PC-3 (cell line): ENCODE data around the gene MRPL32. TPM values are rescaled to one million over a fixed set of nuclear protein-coding genes. Genes with fewer than 3 reads are reported as not detected.
"Not testable (repeated sequence)": the region's sequence is repeated elsewhere in the genome, so short reads cannot be mapped to it uniquely, and the experiment has no call there.

Source experiments
- ATAC-seq: fragments of 200-7000 bp; cut with Tn5 transposase; 2 replicates; pipeline ENCODE4 v1.9.1; 2020; ENCODE audit warnings: mild to moderate bottlenecking, moderate library complexity
- Bru-seq: library from RNA; stranded (reverse); fragments of 400-500 nt; gene quantifications from one replicate; lab custom pipeline; 2021; lab: Mats Ljungman, UMichigan
- BruChase-seq, 2 experiments: library from RNA; stranded (reverse); fragments of 400-500 nt; gene quantifications; one replicate each; lab custom pipeline; 2021; lab: Mats Ljungman, UMichigan
- BruUV-seq: library from RNA; stranded (reverse); fragments of 400-500 nt; replicated peaks from 2 replicates; lab custom pipeline; 2021; lab: Mats Ljungman, UMichigan
- CTCF ChIA-PET: fragments of 300-600 bp; sonication (Branson Sonifier 250); formaldehyde crosslinking; loops from one replicate; lab custom pipeline; 2022; ENCODE audit warnings: antibody characterized with exemption; lab: Charles Lee
- POLR2A ChIA-PET: fragments of 300-600 bp; sonication (Branson Sonifier 250); formaldehyde crosslinking; loops from one replicate; lab custom pipeline; 2022; ENCODE audit warnings: antibody characterized with exemption; ENCODE audit not compliant: unreplicated experiment; lab: Charles Lee
- DNase-seq: peaks from one replicate; pipeline ENCODE4 v3.0.0-alpha.2; 2015
- H2AFZ ChIP-seq: fragments of 300-600 bp; sonication (generic); 2 replicates; pipeline ENCODE4 v1.6.0; 2016; ENCODE audit warnings: antibody characterized with exemption, low read length
- H3F3A ChIP-seq: fragments of 300-600 bp; sonication (generic); one replicate; pipeline ENCODE4 v1.6.0; 2017; ENCODE audit warnings: antibody characterized with exemption, low read length, control low read depth, mild to moderate bottlenecking; ENCODE audit not compliant: unreplicated experiment
- H3K27ac ChIP-seq: fragments of 300-600 bp; sonication (generic); 2 replicates; pipeline ENCODE4 v1.5.1; 2016; ENCODE audit warnings: mild to moderate bottlenecking, low read length
- H3K27me3 ChIP-seq: fragments of 300-600 bp; sonication (generic); 2 replicates; pipeline ENCODE4 v1.6.1; 2016; ENCODE audit warnings: low read length, mixed read lengths
- H3K36me3 ChIP-seq: fragments of 300-600 bp; sonication (generic); 2 replicates; pipeline ENCODE4 v1.6.1; 2016; ENCODE audit warnings: low read depth, mixed run types, low read length, mixed read lengths
- H3K4me1 ChIP-seq: fragments of 300-600 bp; sonication (generic); 2 replicates; pipeline ENCODE4 v1.5.1; 2016; ENCODE audit warnings: low read length; ENCODE audit not compliant: insufficient read depth
- H3K4me2 ChIP-seq: fragments of 300-600 bp; sonication (generic); 2 replicates; pipeline ENCODE4 v1.6.0; 2016; ENCODE audit warnings: low read length
- H3K4me3 ChIP-seq: fragments of 300-600 bp; sonication (generic); 2 replicates; pipeline ENCODE4 v1.5.1; 2016; ENCODE audit warnings: mild to moderate bottlenecking, low read length, mixed read lengths
- H3K79me2 ChIP-seq: fragments of 300-600 bp; sonication (generic); 2 replicates; pipeline ENCODE4 v1.6.1; 2017; ENCODE audit warnings: low read length, mixed read lengths
- H3K9ac ChIP-seq: fragments of 300-600 bp; sonication (generic); 2 replicates; pipeline ENCODE4 v1.6.0; 2016; ENCODE audit warnings: mild to moderate bottlenecking, low read length
- H3K9me2 ChIP-seq: fragments of 300-600 bp; sonication (generic); replicated peaks from 2 replicates; pipeline ENCODE4 v1.6.1; 2016; ENCODE audit warnings: mixed run types, low read length, mixed read lengths
- H3K9me3 ChIP-seq: fragments of 300-600 bp; sonication (generic); 2 replicates; pipeline ENCODE4 v1.6.1; 2016; ENCODE audit warnings: low read length, mixed read lengths
- H4K20me1 ChIP-seq: fragments of 300-600 bp; sonication (generic); 2 replicates; pipeline ENCODE4 v1.6.1; 2016; ENCODE audit warnings: low read length, mixed read lengths
- EZH2 ChIP-seq: fragments of 300-600 bp; sonication (generic); IDR thresholded peaks from one replicate; pipeline ENCODE4 v1.6.1; 2017; ENCODE audit warnings: antibody characterized with exemption, mild to moderate bottlenecking, low read length; ENCODE audit not compliant: unreplicated experiment
- EZH2phosphoT487 ChIP-seq: fragments of 300-600 bp; sonication (generic); IDR thresholded peaks from 2 replicates; pipeline ENCODE4 v1.6.1; 2018; ENCODE audit warnings: mild to moderate bottlenecking, antibody characterized with exemption, low read length, borderline replicate concordance
- intact Hi-C: fragments of 100-400 bp; cut with micrococcal nuclease; formaldehyde crosslinking; loops from 2 replicates; pipeline ENCODE4 v1.9.0; 2023
- long read RNA-seq: library from polyadenylated mRNA; unstranded; transcript quantifications from one replicate; pipeline ENCODE4 v2.0.0, GENCODE V29; 2021; ENCODE audit not compliant: unreplicated experiment
- total RNA-seq: library from RNA; depleted of rRNA; stranded (reverse); fragments of >200 nt; gene quantifications from 2 replicates; pipeline ENCODE4 v1.2.3, GENCODE V29; 2014; rRNA removed
- TF ChIP-seq, protein P1 (sequence below): fragments of 300-600 bp; sonication (generic); conservative IDR thresholded peaks from 2 replicates; pipeline ENCODE4 v1.5.1; 2017; ENCODE audit warnings: antibody characterized with exemption, low read depth, mild to moderate bottlenecking, low read length

Gene MRPL32
- total RNA-seq (75.4 and 104 TPM in 2 replicates), Bru-seq, nascent RNA (percentile 83 among the genes with signal in this experiment), BruChase-seq, experiment 1, labeled RNA remaining after a 6-hour chase (percentile 93 among the genes with signal in this experiment), BruChase-seq, experiment 2, labeled RNA remaining after a 2-hour chase (percentile 84 among the genes with signal in this experiment)
- long read RNA-seq, transcript MRPL32-201 (3 exons, 1,035 nt) = major isoform, 55 of 81 reads
- long read RNA-seq, partial matches to known transcripts = 24 of 81 reads
- long read RNA-seq, other reads (novel, unspliced or antisense) = 1 of 81 reads

DNA sequence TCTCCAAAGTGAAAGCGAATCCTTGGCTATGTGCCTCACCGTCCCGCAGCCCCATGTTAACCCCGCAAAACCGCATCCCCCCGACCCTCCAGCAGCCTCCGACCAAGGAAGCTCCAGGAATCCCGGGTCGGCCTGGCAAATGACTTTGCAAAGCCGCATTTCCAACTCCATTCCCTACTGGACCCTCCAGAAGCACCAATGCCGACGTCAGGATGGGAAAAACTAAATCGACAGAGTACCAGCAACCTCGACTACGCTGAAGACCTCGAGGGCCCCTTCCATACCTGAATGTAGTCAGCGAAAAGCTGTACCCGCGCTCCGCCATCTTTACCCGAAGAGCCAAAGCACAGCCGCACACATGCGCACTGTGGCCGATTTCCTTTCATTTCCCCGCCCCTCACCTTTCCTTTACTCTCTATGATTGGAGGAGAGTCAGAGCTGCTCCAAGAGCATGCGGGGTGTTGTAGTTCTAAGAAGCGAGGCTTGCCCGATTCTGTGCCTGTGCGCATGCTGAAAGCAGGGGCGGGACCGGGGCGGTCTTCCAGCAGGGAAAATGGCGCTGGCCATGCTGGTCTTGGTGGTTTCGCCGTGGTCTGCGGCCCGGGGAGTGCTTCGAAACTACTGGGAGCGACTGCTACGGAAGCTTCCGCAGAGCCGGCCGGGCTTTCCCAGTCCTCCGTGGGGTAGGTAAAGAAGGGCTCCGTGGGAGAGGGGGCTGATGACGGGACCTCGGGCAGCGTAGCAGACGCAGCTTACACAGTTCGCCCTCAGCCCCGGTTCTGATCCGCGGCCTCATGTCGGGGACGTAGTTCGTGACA lies at the start of gene MRPL32, which contains the start of gene PSMA2:
TSS of gene MRPL32 (plus strand) at position 543 of the 818 bp plus-strand sequence. CDS start at position 554, 11 bp downstream.
TSS of gene PSMA2 (minus strand) at position 341 of the 818 bp plus-strand sequence. CDS start at position 325, 16 bp downstream.
- ChIA-PET POLR2A (interaction anchor here (0.5 to 1.0 kb wide), 12 partner anchors 9 to 1156 kb away, joined by 3 to 6 read pairs (median 4); partner anchors contain the start of gene STK17A), CTCF (interaction anchor here (0.7 to 1.7 kb wide), 5 partner anchors 9 to 991 kb away, joined by 3 to 9 read pairs (median 4); partner anchors contain the start of gene STK17A)
- ATAC-seq (peak; percentile 99), DNase-seq (peak; percentile 97)
- H3K4me3 ChIP-seq = peak within 1 kb of the TSS; percentile 96
- TF ChIP-seq, protein P1, sequence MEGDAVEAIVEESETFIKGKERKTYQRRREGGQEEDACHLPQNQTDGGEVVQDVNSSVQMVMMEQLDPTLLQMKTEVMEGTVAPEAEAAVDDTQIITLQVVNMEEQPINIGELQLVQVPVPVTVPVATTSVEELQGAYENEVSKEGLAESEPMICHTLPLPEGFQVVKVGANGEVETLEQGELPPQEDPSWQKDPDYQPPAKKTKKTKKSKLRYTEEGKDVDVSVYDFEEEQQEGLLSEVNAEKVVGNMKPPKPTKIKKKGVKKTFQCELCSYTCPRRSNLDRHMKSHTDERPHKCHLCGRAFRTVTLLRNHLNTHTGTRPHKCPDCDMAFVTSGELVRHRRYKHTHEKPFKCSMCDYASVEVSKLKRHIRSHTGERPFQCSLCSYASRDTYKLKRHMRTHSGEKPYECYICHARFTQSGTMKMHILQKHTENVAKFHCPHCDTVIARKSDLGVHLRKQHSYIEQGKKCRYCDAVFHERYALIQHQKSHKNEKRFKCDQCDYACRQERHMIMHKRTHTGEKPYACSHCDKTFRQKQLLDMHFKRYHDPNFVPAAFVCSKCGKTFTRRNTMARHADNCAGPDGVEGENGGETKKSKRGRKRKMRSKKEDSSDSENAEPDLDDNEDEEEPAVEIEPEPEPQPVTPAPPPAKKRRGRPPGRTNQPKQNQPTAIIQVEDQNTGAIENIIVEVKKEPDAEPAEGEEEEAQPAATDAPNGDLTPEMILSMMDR = no peak
- TF ChIP-seq EZH2 (no peak), EZH2phosphoT487 (no peak)
- peaks cover 25% of the 10 kb centered on the region; the same call in 1 of the 2 replicates for H3K36me3 ChIP-seq
- intact Hi-C loops = loop anchor here (2.0 to 10.0 kb wide), 4 partner anchors 19 to 990 kb away; partner anchors contain the start of genes C7orf25 and COA1
- BruUV-seq = no TSS peak
- H3K9me2 ChIP-seq = no peaks in the 10 kb centered on the region
- H2AFZ ChIP-seq = peak within 1 kb of the TSS; percentile 84
- peaks cover 80% of the 10 kb centered on the region for H3K79me2 ChIP-seq
- H3K27me3 ChIP-seq = no peaks in the 10 kb centered on the region
- H3K4me2 ChIP-seq = peak within 1 kb of the TSS; percentile 88
- no peaks in the 10 kb centered on the region for H3K9me3 ChIP-seq
- no peaks in the 10 kb centered on the region for H3F3A ChIP-seq
- H3K27ac ChIP-seq = peak within 1 kb of the TSS; percentile 38
- H3K4me1 ChIP-seq = peaks cover 21% of the 10 kb centered on the region
- H4K20me1 ChIP-seq = peaks cover 39% of the 10 kb centered on the region
- H3K9ac ChIP-seq = peak within 1 kb of the TSS; percentile 96

GRCh38 chr7:42883950-42884349 lies 48.2 kb upstream of the MRPL32 start:
- H3F3A ChIP-seq = peaks cover 4% of the 10 kb centered on the region
- H3K9ac ChIP-seq = peak overlapping the region; percentile 21; the same call in 1 of the 2 replicates
- intact Hi-C loops = no loop called here
- H3K9me3 ChIP-seq = no peaks in the 10 kb centered on the region
- TF ChIP-seq EZH2 (no peak), EZH2phosphoT487 (no peak)
- TF ChIP-seq, protein P1 = no peak
- H2AFZ ChIP-seq = peak overlapping the region; percentile 55; the same call in 1 of the 2 replicates
- H3K27ac ChIP-seq = peak overlapping the region; percentile 59
- POLR2A ChIA-PET = no interaction called here
- DNase-seq (peak; percentile 90), ATAC-seq (peak; percentile 61)
- H3K27me3 ChIP-seq = no peaks in the 10 kb centered on the region
- CTCF ChIA-PET = no interaction called here
- no peaks in the 10 kb centered on the region for H3K36me3 ChIP-seq
- no peaks in the 10 kb centered on the region for H3K9me2 ChIP-seq
- H3K4me3 ChIP-seq = no peak overlapping the region; the same call in 1 of the 2 replicates
- no peaks in the 10 kb centered on the region for H4K20me1 ChIP-seq
- no peaks in the 10 kb centered on the region for H3K79me2 ChIP-seq
- H3K4me2 ChIP-seq = peak overlapping the region; percentile 78
- no TSS peak for BruUV-seq
- H3K4me1 ChIP-seq = peaks cover 36% of the 10 kb centered on the region

GRCh38 chr7:42885183-42885582 lies 47.0 kb upstream of the MRPL32 start:
- H3K27ac ChIP-seq, POLR2A ChIA-PET, H3F3A ChIP-seq, H3K36me3 ChIP-seq, H3K9ac ChIP-seq, H3K4me2 ChIP-seq, H3K9me2 ChIP-seq, H3K4me3 ChIP-seq, H4K20me1 ChIP-seq, H3K79me2 ChIP-seq, H3K9me3 ChIP-seq, H2AFZ ChIP-seq, ATAC-seq, intact Hi-C loops, DNase-seq, BruUV-seq, H3K27me3 ChIP-seq: not testable (repeated sequence)
- peaks cover 39% of the 10 kb centered on the region for H3K4me1 ChIP-seq
- CTCF ChIA-PET = interaction anchor here (0.6 kb wide), 1 partner anchor 60 kb away, joined by 3 read pairs; no protein-coding TSS in a partner anchor
